K562 (cell line): ENCODE measurements around the gene COL6A1. TPM values are rescaled to one million over a fixed set of nuclear protein-coding genes. Genes with fewer than 3 reads are reported as not detected.

Experiments used
- ATAC-seq: fragments of 200-7000 bp; cut with Tn5 transposase; 3 replicates; pipeline ENCODE4 v1.9.1; 2020; ENCODE audit warnings: moderate library complexity
- BruUV-seq: library from RNA; stranded (reverse); fragments of 400-500 nt; replicated peaks from 2 replicates; lab custom pipeline; 2021; lab: Mats Ljungman, UMichigan
- CTCF ChIA-PET: fragments of 300-600 bp; formaldehyde crosslinking; extraction: SDS; loops from one replicate; lab custom pipeline; 2021; ENCODE audit warnings: low intra/inter-chr PET ratio; lab: Yijun Ruan, JAX
- POLR2A ChIA-PET: fragments of 300-600, 350-650 bp; sonication (Branson Sonifier 250); formaldehyde crosslinking; extraction: SDS; loops from one replicate; lab custom pipeline; 2021; ENCODE audit warnings: antibody characterized with exemption, inconsistent platforms; lab: Yijun Ruan, JAX
- DNase-seq, 4 experiments: peaks; one replicate each; pipeline versions ENCODE4 v3.0.0 to v3.0.0-alpha.2; 2011 to 2018; ENCODE audit warnings: low spot score in 3 of 4, mixed read lengths in 3 of 4; ENCODE audit errors: extremely low read depth in 1 of 4
- FAIRE-seq: peaks from 2 replicates; lab custom pipeline; 2011; peaks lifted over from hg19 to GRCh38; lab: Jason Lieb, UNC
- H2AFZ ChIP-seq: 2 replicates; pipeline ENCODE4 v1.6.0; 2011; ENCODE audit warnings: low read depth, low read length, control low read depth, inconsistent platforms
- H3K27ac ChIP-seq: fragments of 200-600 bp; 3 replicates; pipeline ENCODE4 v1.8.0; 2011; ENCODE audit warnings: low read depth, mild to moderate bottlenecking, control low read depth, inconsistent platforms, low read length, moderate library complexity, mixed read lengths; ENCODE audit errors: extremely low read depth
- H3K27me3 ChIP-seq, 2 experiments: fragments of 300-600 bp in 1 of 2; 2 replicates in 1 of 2; 3 replicates in 1 of 2; pipeline versions ENCODE4 v1.6.0 to v1.8.0; 2011; ENCODE audit warnings: inconsistent platforms in 2 of 2, low read length in 2 of 2, mild to moderate bottlenecking in 1 of 2, mixed read lengths in 1 of 2, moderate library complexity in 1 of 2; ENCODE audit not compliant: control insufficient read depth in 2 of 2, insufficient read depth in 2 of 2
- H3K36me3 ChIP-seq: fragments of 300-600 bp; 3 replicates; pipeline ENCODE4 v1.8.0; 2011; ENCODE audit warnings: mild to moderate bottlenecking, low read length, inconsistent platforms; ENCODE audit not compliant: control insufficient read depth, insufficient read depth
- H3K4me1 ChIP-seq, 2 experiments: fragments of 200-600 bp in 1 of 2; replicated peaks in 1 of 2; 2 replicates in 1 of 2; 3 replicates in 1 of 2; pipeline versions ENCODE4 v1.5.1 to v1.8.0; 2011; ENCODE audit warnings: inconsistent platforms in 2 of 2, low read length in 2 of 2, mild to moderate bottlenecking in 1 of 2, mixed read lengths in 1 of 2, moderate library complexity in 1 of 2; ENCODE audit not compliant: control insufficient read depth in 2 of 2, insufficient read depth in 2 of 2
- H3K4me2 ChIP-seq: 2 replicates; pipeline ENCODE4 v1.6.1; 2011; ENCODE audit warnings: low read length, control low read depth, inconsistent platforms, mixed read lengths; ENCODE audit not compliant: insufficient read depth
- H3K4me3 ChIP-seq: fragments of 200-600 bp; sonication (generic), shearing (Covaris generic); 2 replicates; pipeline ENCODE4 v1.5.1; 2016; ENCODE audit warnings: control low read depth, inconsistent platforms
- H3K79me2 ChIP-seq: fragments of 200-600 bp; 3 replicates; pipeline ENCODE4 v1.8.0; 2011; ENCODE audit warnings: low read length, inconsistent platforms; ENCODE audit not compliant: control insufficient read depth, insufficient read depth
- H3K9ac ChIP-seq, 2 experiments: 2 replicates each; pipeline versions ENCODE4 v1.6.0 to v1.6.1; 2011; ENCODE audit warnings: low read depth in 2 of 2, low read length in 2 of 2, control low read depth in 1 of 2, inconsistent platforms in 1 of 2, mild to moderate bottlenecking in 1 of 2, mixed read lengths in 1 of 2; ENCODE audit not compliant: insufficient read depth in 1 of 2
- H3K9me1 ChIP-seq: one replicate; pipeline ENCODE4 v1.6.0; 2011; ENCODE audit warnings: inconsistent platforms, mild to moderate bottlenecking, low read length, moderate library complexity; ENCODE audit not compliant: control insufficient read depth, insufficient read depth
- H3K9me3 ChIP-seq: replicated peaks from 2 replicates; pipeline ENCODE4 v1.5.1; 2011; ENCODE audit warnings: low read depth, low read length, inconsistent platforms; ENCODE audit not compliant: control insufficient read depth, insufficient read depth
- H4K20me1 ChIP-seq: replicated peaks from 2 replicates; pipeline ENCODE4 v1.6.1; 2011; ENCODE audit warnings: low read length, inconsistent platforms, mixed read lengths; ENCODE audit not compliant: control insufficient read depth, insufficient read depth
- FOXK1 ChIP-seq: sonication (generic); formaldehyde crosslinking; IDR thresholded peaks from 2 replicates; pipeline ENCODE4 v1.8.0; 2022; ENCODE audit warnings: missing genetic modification reagents, mild to moderate bottlenecking, borderline replicate concordance
- IRF2 ChIP-seq: sonication (generic); formaldehyde crosslinking; IDR thresholded peaks from 2 replicates; pipeline ENCODE4 v1.8.1; 2022; ENCODE audit warnings: mild to moderate bottlenecking, missing genetic modification reagents
- SMAD3 ChIP-seq: fragments of 450-650 bp; formaldehyde crosslinking; conservative IDR thresholded peaks from 2 replicates; pipeline ENCODE4 v1.4.0; 2020; ENCODE audit warnings: mild to moderate bottlenecking
- TAF9B ChIP-seq: fragments of 450-650 bp; IDR thresholded peaks from 2 replicates; pipeline ENCODE4 v1.6.1; 2018; ENCODE audit warnings: mild to moderate bottlenecking; ENCODE audit not compliant: partially characterized antibody
- TCF7 ChIP-seq: sonication (generic); IDR thresholded peaks from 2 replicates; pipeline ENCODE4 v1.6.1; 2016; ENCODE audit warnings: antibody characterized with exemption, borderline replicate concordance
- YY1 ChIP-seq, 3 experiments: IDR thresholded peaks; 2 replicates each; pipeline ENCODE4 v1.6.1; 2011; ENCODE audit warnings: low read length in 2 of 3, mild to moderate bottlenecking in 2 of 3, moderate library complexity in 2 of 3, borderline replicate concordance in 1 of 3, control low read depth in 1 of 3, low read depth in 1 of 3; ENCODE audit not compliant: insufficient read depth in 3 of 3, insufficient replicate concordance in 2 of 3, control insufficient read depth in 1 of 3, insufficient read length in 1 of 3; ENCODE audit errors: extremely low read depth in 1 of 3
- ZFX ChIP-seq: sonication (generic); formaldehyde crosslinking; IDR thresholded peaks from 2 replicates; pipeline ENCODE4 v1.8.0; 2022; ENCODE audit warnings: mild to moderate bottlenecking, missing genetic modification reagents, moderate library complexity
- WGBS: fragments of 100-300 bp; shearing (Covaris generic); methylation state at CpG from one replicate; pipeline ENCODE4 v1.1.6; 2016; ENCODE audit warnings: low coverage, mixed read lengths; ENCODE audit not compliant: insufficient coverage; ENCODE audit errors: missing lambda C conversion rate; 5-methylcytosine and 5-hydroxymethylcytosine counted together
- in situ Hi-C: fragments of 300-500 bp; cut with MboI; formaldehyde crosslinking; loops from 4 replicates; pipeline ENCODE4 v1.15.0; 2018; ENCODE audit warnings: inconsistent platforms, mixed read lengths
- intact Hi-C: fragments of 100-400 bp; cut with micrococcal nuclease; formaldehyde crosslinking; loops from 2 replicates; pipeline ENCODE4 v1.14.2; 2022
- polyA plus RNA-seq, 8 experiments: library from polyadenylated mRNA; depleted of rRNA in 4 of 8; stranded (reverse) in 5 of 8; unstranded in 3 of 8; fragments of >200 nt; fragmentation: Nextera tagmentation in 2 of 8; fragmentation: Illumina TruSeq in 1 of 8; extraction: Ambion mirVana in 2 of 8; extraction: Trizol in 1 of 8; gene quantifications; 2 replicates each; pipeline versions ENCODE4 v1.2.1 to v1.2.3, GENCODE V29; 2011 to 2014; ENCODE audit warnings: inconsistent platforms in 1 of 8, missing spikeins in 1 of 8
- total RNA-seq, 7 experiments: library from RNA; depleted of rRNA in 6 of 7; stranded (reverse); fragments of >200 nt in 6 of 7; fragmentation: Illumina TruSeq in 2 of 7; extraction: Trizol in 2 of 7; gene quantifications; 2 replicates each; pipeline versions ENCODE4 v1.2.1 to v1.2.3, GENCODE V29; 2011 to 2021; ENCODE audit warnings: low replicate concordance in 1 of 7
- TF ChIP-seq, protein P1 (sequence below): fragments of 450-650 bp; IDR thresholded peaks from 2 replicates; pipeline ENCODE4 v1.6.1; 2017; ENCODE audit warnings: antibody characterized with exemption, mild to moderate bottlenecking

Gene COL6A1
- total and polyA plus RNA-seq, 9 of the 15 experiments (the other 6 are each of a cell fraction or from before 2014, with no cell fraction given), result 0.07 to 1.3 (median 0.14) TPM; not detected in 3

DNA sequence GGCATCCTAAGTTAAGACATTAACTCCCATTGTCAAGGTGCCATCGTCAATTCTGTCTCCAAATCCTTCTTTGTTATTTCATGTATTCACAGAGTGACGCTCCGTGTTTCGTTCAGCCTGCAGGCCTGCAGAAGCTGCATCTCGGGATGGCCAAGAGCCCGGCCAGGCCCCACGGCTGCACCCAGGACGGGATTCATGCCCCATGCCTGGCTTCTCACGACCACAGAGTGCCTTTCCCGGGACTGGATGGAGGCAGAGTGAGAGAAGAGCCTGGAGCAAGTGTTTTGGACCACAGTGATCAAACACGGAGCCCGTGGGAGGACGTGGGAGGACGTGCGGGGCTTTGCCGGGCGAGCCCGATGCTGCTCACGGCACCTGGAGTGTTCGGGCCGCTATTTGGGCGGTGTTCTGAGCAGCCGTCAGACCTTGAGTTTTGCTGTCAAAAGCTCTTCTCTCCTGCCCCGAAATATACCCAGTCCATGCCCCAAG is 56.8 kb downstream of the COL6A1 start:
- POLR2A ChIA-PET, result interaction anchor here (0.7 kb wide), 2 partner anchors 366 to 660 kb away, joined by 3 to 4 read pairs; no protein-coding TSS in a partner anchor
- no peak overlapping the region for H3K9ac ChIP-seq
- ATAC-seq (no peak), FAIRE-seq (no peak), DNase-seq (no peak)
- no peak overlapping the region for H2AFZ ChIP-seq
- TF ChIP-seq, protein P1, sequence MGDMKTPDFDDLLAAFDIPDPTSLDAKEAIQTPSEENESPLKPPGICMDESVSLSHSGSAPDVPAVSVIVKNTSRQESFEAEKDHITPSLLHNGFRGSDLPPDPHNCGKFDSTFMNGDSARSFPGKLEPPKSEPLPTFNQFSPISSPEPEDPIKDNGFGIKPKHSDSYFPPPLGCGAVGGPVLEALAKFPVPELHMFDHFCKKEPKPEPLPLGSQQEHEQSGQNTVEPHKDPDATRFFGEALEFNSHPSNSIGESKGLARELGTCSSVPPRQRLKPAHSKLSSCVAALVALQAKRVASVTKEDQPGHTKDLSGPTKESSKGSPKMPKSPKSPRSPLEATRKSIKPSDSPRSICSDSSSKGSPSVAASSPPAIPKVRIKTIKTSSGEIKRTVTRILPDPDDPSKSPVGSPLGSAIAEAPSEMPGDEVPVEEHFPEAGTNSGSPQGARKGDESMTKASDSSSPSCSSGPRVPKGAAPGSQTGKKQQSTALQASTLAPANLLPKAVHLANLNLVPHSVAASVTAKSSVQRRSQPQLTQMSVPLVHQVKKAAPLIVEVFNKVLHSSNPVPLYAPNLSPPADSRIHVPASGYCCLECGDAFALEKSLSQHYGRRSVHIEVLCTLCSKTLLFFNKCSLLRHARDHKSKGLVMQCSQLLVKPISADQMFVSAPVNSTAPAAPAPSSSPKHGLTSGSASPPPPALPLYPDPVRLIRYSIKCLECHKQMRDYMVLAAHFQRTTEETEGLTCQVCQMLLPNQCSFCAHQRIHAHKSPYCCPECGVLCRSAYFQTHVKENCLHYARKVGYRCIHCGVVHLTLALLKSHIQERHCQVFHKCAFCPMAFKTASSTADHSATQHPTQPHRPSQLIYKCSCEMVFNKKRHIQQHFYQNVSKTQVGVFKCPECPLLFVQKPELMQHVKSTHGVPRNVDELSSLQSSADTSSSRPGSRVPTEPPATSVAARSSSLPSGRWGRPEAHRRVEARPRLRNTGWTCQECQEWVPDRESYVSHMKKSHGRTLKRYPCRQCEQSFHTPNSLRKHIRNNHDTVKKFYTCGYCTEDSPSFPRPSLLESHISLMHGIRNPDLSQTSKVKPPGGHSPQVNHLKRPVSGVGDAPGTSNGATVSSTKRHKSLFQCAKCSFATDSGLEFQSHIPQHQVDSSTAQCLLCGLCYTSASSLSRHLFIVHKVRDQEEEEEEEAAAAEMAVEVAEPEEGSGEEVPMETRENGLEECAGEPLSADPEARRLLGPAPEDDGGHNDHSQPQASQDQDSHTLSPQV, result no peak
- TF ChIP-seq TCF7 (no peak), YY1 (IDR thresholded peaks at IDR 0.05; ENCODE audit: borderline replicate concordance in 1 of 3, control insufficient read depth in 1 of 3, extremely low read depth in 1 of 3, insufficient read depth in 3 of 3, insufficient read length in 1 of 3, insufficient replicate concordance in 2 of 3, low read depth in 1 of 3, low read length in 2 of 3) (no peak), IRF2 (CRISPR knock-in tag) (no peak), TAF9B (no peak), SMAD3 (no peak), ZFX (CRISPR knock-in tag) (peak; percentile 23; the same call in 1 of the 2 replicates), FOXK1 (CRISPR knock-in tag) (no peak)
- intact Hi-C loops, result no loop called here
- no peaks in the 10 kb centered on the region for H3K79me2 ChIP-seq
- peaks cover 0 to 50% of the 10 kb centered on the region in 2 experiments; a peak in 2 of 5 replicates for H3K4me1 ChIP-seq
- CTCF ChIA-PET, result no interaction called here
- BruUV-seq, result no TSS peak
- H4K20me1 ChIP-seq, result no peaks in the 10 kb centered on the region
- 23% methylated on average over 24 of the region's 24 CpGs for WGBS
- no peak overlapping the region for H3K27ac ChIP-seq
- no peak overlapping the region for H3K4me2 ChIP-seq
- in situ Hi-C loops, result no loop called here
- no peaks in the 10 kb centered on the region for H3K36me3 ChIP-seq
- no peak overlapping the region for H3K4me3 ChIP-seq
- H3K27me3 ChIP-seq, result peaks cover 18 to 48% of the 10 kb centered on the region in 2 experiments; a peak in 4 of 5 replicates
- H3K9me3 ChIP-seq, result no peaks in the 10 kb centered on the region
- no peaks in the 10 kb centered on the region for H3K9me1 ChIP-seq
